SK-N-SH (cell line): ENCODE data around the gene DKC1. TPM values are rescaled to one million over a fixed set of nuclear protein-coding genes. Genes with fewer than 3 reads are reported as not detected.

Experiments used
- CTCF ChIA-PET: fragments of 300-600, 350-600 bp; formaldehyde crosslinking; extraction: SDS; loops from one replicate; lab custom pipeline; 2021; lab: Yijun Ruan, JAX
- POLR2A ChIA-PET: fragments of 350-600 bp; sonication (Branson Sonifier 250); formaldehyde crosslinking; extraction: SDS; loops from one replicate; lab custom pipeline; 2020; ENCODE audit warnings: antibody characterized with exemption, inconsistent platforms; lab: Yijun Ruan, JAX
- DNase-seq: peaks from one replicate; pipeline ENCODE4 v3.0.0; 2012
- H2AFZ ChIP-seq: fragments of 200-600 bp; sonication (generic); 2 replicates; pipeline ENCODE4 v1.8.1; 2016; ENCODE audit warnings: antibody characterized with exemption, mild to moderate bottlenecking, low read depth
- H3F3A ChIP-seq: fragments of 200-600 bp; sonication (generic); replicated peaks from 2 replicates; pipeline ENCODE3; 2016; ENCODE audit warnings: antibody characterized with exemption, mild to moderate bottlenecking; ENCODE audit not compliant: insufficient read depth
- H3K27ac ChIP-seq, 2 experiments: fragments of 200-500 bp in 1 of 2; fragments of 200-600 bp in 1 of 2; sonication (Bioruptor generic) in 1 of 2; sonication (generic), shearing (Covaris generic) in 1 of 2; 2 replicates each; pipeline versions ENCODE4 v1.5.1 to v1.6.1; 2014 to 2016; ENCODE audit warnings: low read depth in 2 of 2, inconsistent platforms in 1 of 2, low read length in 1 of 2, mild to moderate bottlenecking in 1 of 2, mixed read lengths in 1 of 2
- H3K27me3 ChIP-seq: fragments of 200-600 bp; sonication (generic), shearing (Covaris generic); 2 replicates; pipeline ENCODE4 v1.6.1; 2016; ENCODE audit warnings: mixed run types; ENCODE audit not compliant: insufficient read depth
- H3K36me3 ChIP-seq, 2 experiments: fragments of 200-500 bp in 1 of 2; fragments of 200-600 bp in 1 of 2; sonication (Bioruptor generic) in 1 of 2; sonication (generic) in 1 of 2; replicated peaks in 1 of 2; 2 replicates each; pipeline versions ENCODE3 to v1.5.1; 2014 to 2016; ENCODE audit warnings: low read length in 1 of 2, mild to moderate bottlenecking in 1 of 2; ENCODE audit not compliant: insufficient read depth in 2 of 2, control insufficient read depth in 1 of 2
- H3K4me1 ChIP-seq, 2 experiments: fragments of 200-500 bp in 1 of 2; fragments of 200-600 bp in 1 of 2; sonication (Bioruptor generic) in 1 of 2; sonication (generic), shearing (Covaris generic) in 1 of 2; 2 replicates each; pipeline versions ENCODE4 v1.5.1 to v1.6.1; 2014 to 2016; ENCODE audit warnings: low read depth in 1 of 2, low read length in 1 of 2, mixed run types in 1 of 2; ENCODE audit not compliant: insufficient read depth in 2 of 2, control insufficient read depth in 1 of 2
- H3K4me2 ChIP-seq: fragments of 200-600 bp; sonication (generic), shearing (Covaris generic); 2 replicates; pipeline ENCODE4 v1.6.1; 2017; ENCODE audit warnings: mixed run types
- H3K4me3 ChIP-seq, 2 experiments: fragments of 200-500 bp in 1 of 2; fragments of 200-600 bp in 1 of 2; sonication (Bioruptor generic) in 1 of 2; sonication (generic), shearing (Covaris generic) in 1 of 2; 2 replicates each; pipeline versions ENCODE4 v1.5.1 to v1.8.1; 2014 to 2016; ENCODE audit warnings: low read depth in 2 of 2, inconsistent platforms in 1 of 2, low read length in 1 of 2, mild to moderate bottlenecking in 1 of 2, mixed read lengths in 1 of 2, moderate library complexity in 1 of 2
- H3K79me2 ChIP-seq: fragments of 200-600 bp; sonication (generic); 2 replicates; pipeline ENCODE4 v1.8.1; 2017; ENCODE audit warnings: mild to moderate bottlenecking; ENCODE audit not compliant: insufficient read depth
- H3K9ac ChIP-seq: fragments of 200-600 bp; sonication (generic); 2 replicates; pipeline ENCODE4 v1.6.1; 2017; ENCODE audit warnings: mixed run types
- H3K9me2 ChIP-seq: fragments of 200-600 bp; sonication (generic); 2 replicates; pipeline ENCODE4 v1.6.1; 2017; ENCODE audit warnings: mixed run types
- H3K9me3 ChIP-seq: fragments of 200-600 bp; sonication (generic); 2 replicates; pipeline ENCODE4 v1.6.1; 2017; ENCODE audit warnings: mixed run types, mild to moderate bottlenecking, moderate library complexity
- H4K20me1 ChIP-seq: fragments of 200-600 bp; sonication (generic); 2 replicates; pipeline ENCODE4 v1.6.1; 2017; ENCODE audit warnings: mild to moderate bottlenecking, mixed run types; ENCODE audit not compliant: insufficient read depth
- CHD2 ChIP-seq: fragments of 150-350 bp; IDR thresholded peaks from 2 replicates; pipeline ENCODE4 v1.6.1; 2018; ENCODE audit warnings: low read length; ENCODE audit not compliant: partially characterized antibody
- EP300 ChIP-seq, 2 experiments: IDR thresholded peaks; 2 replicates each; pipeline versions ENCODE4 v1.4.0 to v1.6.1; 2012; ENCODE audit warnings: borderline replicate concordance in 1 of 2, low read depth in 1 of 2, low read length in 1 of 2
- EZH2phosphoT487 ChIP-seq: fragments of 200-600 bp; sonication (generic); IDR thresholded peaks from 2 replicates; pipeline ENCODE4 v1.6.1; 2017; ENCODE audit warnings: low read depth, mixed run types, mild to moderate bottlenecking, antibody characterized with exemption, moderate library complexity, borderline replicate concordance
- FOSL2 ChIP-seq: IDR thresholded peaks from 2 replicates; pipeline ENCODE4 v1.4.0; 2012; ENCODE audit warnings: low read depth, mild to moderate bottlenecking, moderate library complexity, borderline replicate concordance
- FOXJ3 ChIP-seq: sonication (generic); formaldehyde crosslinking; IDR thresholded peaks from 2 replicates; pipeline ENCODE4 v1.5.1; 2020; ENCODE audit warnings: mild to moderate bottlenecking, missing genetic modification reagents
- GABPA ChIP-seq: IDR thresholded peaks from 2 replicates; pipeline ENCODE4 v1.4.0; 2012; ENCODE audit warnings: low read depth, mild to moderate bottlenecking
- GATA2 ChIP-seq: sonication (generic); formaldehyde crosslinking; IDR thresholded peaks from 2 replicates; pipeline ENCODE4 v1.5.0; 2020; ENCODE audit warnings: mild to moderate bottlenecking, missing genetic modification reagents
- JUND ChIP-seq: IDR thresholded peaks from 2 replicates; pipeline ENCODE4 v1.4.0; 2012
- MXI1 ChIP-seq: IDR thresholded peaks from 2 replicates; pipeline ENCODE4 v1.6.1; 2012; ENCODE audit warnings: mild to moderate bottlenecking, low read depth, low read length, improper control_type of control experiment
- NFIC ChIP-seq: IDR thresholded peaks from 2 replicates; pipeline ENCODE4 v1.4.0; 2012; ENCODE audit warnings: borderline replicate concordance
- NRF1 ChIP-seq: IDR thresholded peaks from 2 replicates; pipeline ENCODE4 v1.6.1; 2012; ENCODE audit warnings: low read depth, mild to moderate bottlenecking, low read length
- RCOR1 ChIP-seq: fragments of 150-350 bp; IDR thresholded peaks from 2 replicates; pipeline ENCODE4 v1.6.1; 2017; ENCODE audit warnings: antibody characterized with exemption, low read length
- RXRA ChIP-seq: IDR thresholded peaks from 2 replicates; pipeline ENCODE4 v1.4.0; 2012; ENCODE audit warnings: low read depth, mild to moderate bottlenecking, borderline replicate concordance
- SIN3A ChIP-seq: IDR thresholded peaks from 2 replicates; pipeline ENCODE4 v1.6.1; 2012; ENCODE audit warnings: low read depth, mild to moderate bottlenecking, low read length, moderate library complexity, borderline replicate concordance
- TAF1 ChIP-seq: IDR thresholded peaks from 2 replicates; pipeline ENCODE4 v1.6.1; 2012; ENCODE audit warnings: low read depth, mild to moderate bottlenecking, low read length, moderate library complexity, borderline replicate concordance
- TEAD4 ChIP-seq: IDR thresholded peaks from 2 replicates; pipeline ENCODE4 v1.4.0; 2012; ENCODE audit warnings: mild to moderate bottlenecking, borderline replicate concordance; ENCODE audit not compliant: insufficient read depth
- YY1 ChIP-seq: IDR thresholded peaks from 2 replicates; pipeline ENCODE4 v1.4.0; 2012; ENCODE audit warnings: low read depth, mild to moderate bottlenecking
- WGBS: methylation state at CpG from one replicate; pipeline ENCODE4 v1.1.6; 2017; ENCODE audit warnings: low lambda C conversion rate; 5-methylcytosine and 5-hydroxymethylcytosine counted together
- polyA plus RNA-seq, 3 experiments: library from polyadenylated mRNA; depleted of rRNA; stranded (reverse); fragments of >200 nt; gene quantifications; 2 replicates each; pipeline ENCODE4 v1.2.3, GENCODE V29; 2012
- TF ChIP-seq, protein P1 (sequence below): fragments of 150-350 bp; IDR thresholded peaks from 2 replicates; pipeline ENCODE4 v1.6.1; 2016; ENCODE audit warnings: mild to moderate bottlenecking, low read depth, low read length
- TF ChIP-seq, protein P2 (sequence below): IDR thresholded peaks from 2 replicates; pipeline ENCODE4 v1.4.0; 2012; ENCODE audit warnings: low read depth
- TF ChIP-seq, protein P3 (sequence below): IDR thresholded peaks from 2 replicates; pipeline ENCODE4 v1.4.0; 2012; ENCODE audit warnings: low read depth, borderline replicate concordance
- TF ChIP-seq, protein P4 (sequence below): IDR thresholded peaks from 2 replicates; pipeline ENCODE4 v1.4.0; 2012; ENCODE audit warnings: low read depth, borderline replicate concordance

Gene DKC1
- polyA plus RNA-seq, 1 of the 3 experiments (the other 2 are of a cell fraction), result 53.0 TPM

DNA sequence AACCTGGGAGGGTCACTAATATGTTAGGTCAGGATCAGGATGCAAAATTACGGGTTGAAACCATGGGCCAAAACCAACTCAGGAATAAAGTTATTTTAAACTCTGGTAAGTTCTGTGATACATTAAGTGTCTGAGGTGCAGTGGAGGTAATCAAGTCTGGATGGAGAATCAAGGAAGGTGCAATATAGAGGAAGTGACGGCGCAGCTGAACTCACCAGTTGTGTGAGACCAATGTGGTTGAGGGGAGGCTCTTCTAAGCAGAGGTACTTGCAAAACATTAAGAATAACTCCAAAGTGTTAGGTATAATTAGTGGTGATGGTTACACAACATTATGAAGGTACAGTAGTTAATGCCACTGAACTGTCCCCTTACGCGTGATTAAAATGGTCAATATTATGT lies 31.5 kb upstream of the DKC1 start:
- Histone ChIP-seq H3K9ac (no peak overlapping the region), H3K36me3 (no peaks in the 10 kb centered on the region), H3K4me2 (no peak overlapping the region), H3K27me3 (no peaks in the 10 kb centered on the region), H3K4me3 (no peak overlapping the region), H3K4me1 (peaks cover 11 to 45% of the 10 kb centered on the region in 2 experiments), H2AFZ (no peak overlapping the region), H3K9me3 (no peaks in the 10 kb centered on the region), H3K79me2 (no peaks in the 10 kb centered on the region), H4K20me1 (no peaks in the 10 kb centered on the region), H3F3A (peaks cover 21% of the 10 kb centered on the region), H3K9me2 (no peaks in the 10 kb centered on the region), H3K27ac (peak overlapping the region in 1 of 2 experiments; percentile 71; a peak in 1 of 4 replicates)
- CTCF ChIA-PET, result interaction anchor here (1.5 to 2.1 kb wide), 2 partner anchors 15 to 18 kb away, joined by 4 to 9 read pairs; no protein-coding TSS in a partner anchor
- POLR2A ChIA-PET, result no interaction called here
- no peak for TF ChIP-seq JUND
- TF ChIP-seq SIN3A, result no peak
- TF ChIP-seq RCOR1, result no peak
- TF ChIP-seq CHD2, result no peak
- no peak for TF ChIP-seq EZH2phosphoT487
- TF ChIP-seq, protein P1, sequence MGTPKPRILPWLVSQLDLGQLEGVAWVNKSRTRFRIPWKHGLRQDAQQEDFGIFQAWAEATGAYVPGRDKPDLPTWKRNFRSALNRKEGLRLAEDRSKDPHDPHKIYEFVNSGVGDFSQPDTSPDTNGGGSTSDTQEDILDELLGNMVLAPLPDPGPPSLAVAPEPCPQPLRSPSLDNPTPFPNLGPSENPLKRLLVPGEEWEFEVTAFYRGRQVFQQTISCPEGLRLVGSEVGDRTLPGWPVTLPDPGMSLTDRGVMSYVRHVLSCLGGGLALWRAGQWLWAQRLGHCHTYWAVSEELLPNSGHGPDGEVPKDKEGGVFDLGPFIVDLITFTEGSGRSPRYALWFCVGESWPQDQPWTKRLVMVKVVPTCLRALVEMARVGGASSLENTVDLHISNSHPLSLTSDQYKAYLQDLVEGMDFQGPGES, result no peak
- no peak for TF ChIP-seq TEAD4
- no peak for TF ChIP-seq NFIC
- TF ChIP-seq FOXJ3 (CRISPR knock-in tag), result no peak
- no peak for TF ChIP-seq RXRA
- no peak for TF ChIP-seq GATA2
- TF ChIP-seq MXI1, result no peak
- TF ChIP-seq NRF1, result no peak
- TF ChIP-seq, protein P2, sequence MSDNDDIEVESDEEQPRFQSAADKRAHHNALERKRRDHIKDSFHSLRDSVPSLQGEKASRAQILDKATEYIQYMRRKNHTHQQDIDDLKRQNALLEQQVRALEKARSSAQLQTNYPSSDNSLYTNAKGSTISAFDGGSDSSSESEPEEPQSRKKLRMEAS, result no peak
- TF ChIP-seq GABPA, result no peak
- no peak for DNase-seq
- WGBS, result 69% methylated on average over 5 of the region's 5 CpGs

DNA sequence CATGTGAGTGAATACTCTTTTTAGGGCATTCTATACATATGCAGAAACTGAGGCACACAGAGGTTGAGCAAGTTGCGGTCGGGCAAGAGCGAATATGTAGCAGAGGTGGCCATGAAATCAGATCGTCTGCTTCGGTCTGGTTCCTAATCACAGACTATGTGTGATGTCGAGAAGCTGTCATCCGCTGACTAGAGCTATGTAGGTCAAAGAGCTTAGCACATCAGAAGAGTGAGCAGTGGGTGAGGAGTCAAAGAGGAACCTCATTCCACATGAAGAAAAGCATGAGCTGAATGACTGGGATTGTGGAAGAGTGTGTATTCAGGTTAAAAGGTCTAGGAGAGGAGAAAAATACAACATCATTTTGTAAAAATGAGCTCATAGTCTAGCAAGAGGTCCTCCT lies 30.8 kb upstream of the DKC1 start:
- H3F3A ChIP-seq, result peaks cover 20% of the 10 kb centered on the region
- CTCF ChIA-PET, result interaction anchor here (2.1 kb wide), 1 partner anchor 17 kb away, joined by 9 read pairs; no protein-coding TSS in a partner anchor
- no peak for DNase-seq
- no peaks in the 10 kb centered on the region for H3K9me2 ChIP-seq
- H3K36me3 ChIP-seq, result no peaks in the 10 kb centered on the region
- H2AFZ ChIP-seq, result no peak overlapping the region
- H3K4me1 ChIP-seq, result peaks cover 11 to 45% of the 10 kb centered on the region in 2 experiments
- no peak overlapping the region; a peak in 1 of 4 replicates for H3K27ac ChIP-seq
- TF ChIP-seq YY1 (no peak), EP300 (IDR thresholded peaks at IDR 0.05; ENCODE audit: borderline replicate concordance in 1 of 2, low read depth in 1 of 2, low read length in 1 of 2) (no peak), JUND (no peak), MXI1 (no peak), FOXJ3 (CRISPR knock-in tag) (no peak), RCOR1 (no peak), FOSL2 (no peak), TAF1 (no peak)
- TF ChIP-seq, protein P3, sequence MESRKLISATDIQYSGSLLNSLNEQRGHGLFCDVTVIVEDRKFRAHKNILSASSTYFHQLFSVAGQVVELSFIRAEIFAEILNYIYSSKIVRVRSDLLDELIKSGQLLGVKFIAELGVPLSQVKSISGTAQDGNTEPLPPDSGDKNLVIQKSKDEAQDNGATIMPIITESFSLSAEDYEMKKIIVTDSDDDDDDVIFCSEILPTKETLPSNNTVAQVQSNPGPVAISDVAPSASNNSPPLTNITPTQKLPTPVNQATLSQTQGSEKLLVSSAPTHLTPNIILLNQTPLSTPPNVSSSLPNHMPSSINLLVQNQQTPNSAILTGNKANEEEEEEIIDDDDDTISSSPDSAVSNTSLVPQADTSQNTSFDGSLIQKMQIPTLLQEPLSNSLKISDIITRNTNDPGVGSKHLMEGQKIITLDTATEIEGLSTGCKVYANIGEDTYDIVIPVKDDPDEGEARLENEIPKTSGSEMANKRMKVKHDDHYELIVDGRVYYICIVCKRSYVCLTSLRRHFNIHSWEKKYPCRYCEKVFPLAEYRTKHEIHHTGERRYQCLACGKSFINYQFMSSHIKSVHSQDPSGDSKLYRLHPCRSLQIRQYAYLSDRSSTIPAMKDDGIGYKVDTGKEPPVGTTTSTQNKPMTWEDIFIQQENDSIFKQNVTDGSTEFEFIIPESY, result no peak
- TF ChIP-seq, protein P2, result no peak
- TF ChIP-seq, protein P4, sequence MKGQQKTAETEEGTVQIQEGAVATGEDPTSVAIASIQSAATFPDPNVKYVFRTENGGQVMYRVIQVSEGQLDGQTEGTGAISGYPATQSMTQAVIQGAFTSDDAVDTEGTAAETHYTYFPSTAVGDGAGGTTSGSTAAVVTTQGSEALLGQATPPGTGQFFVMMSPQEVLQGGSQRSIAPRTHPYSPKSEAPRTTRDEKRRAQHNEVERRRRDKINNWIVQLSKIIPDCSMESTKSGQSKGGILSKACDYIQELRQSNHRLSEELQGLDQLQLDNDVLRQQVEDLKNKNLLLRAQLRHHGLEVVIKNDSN, result no peak
- TF ChIP-seq, all 33 proteins: peak for 0
- H3K79me2 ChIP-seq, result no peaks in the 10 kb centered on the region
- H3K9ac ChIP-seq, result no peak overlapping the region
- no peak overlapping the region for H3K4me2 ChIP-seq
- no peaks in the 10 kb centered on the region for H3K9me3 ChIP-seq
- H3K27me3 ChIP-seq, result no peaks in the 10 kb centered on the region
- H4K20me1 ChIP-seq, result no peaks in the 10 kb centered on the region
- POLR2A ChIA-PET, result no interaction called here
- H3K4me3 ChIP-seq, result no peak overlapping the region
- 69% methylated on average over 7 of the region's 7 CpGs for WGBS
